H4 (cell line): ENCODE measurements around the gene CACNA1H. TPM values are rescaled to one million over a fixed set of nuclear protein-coding genes. Genes with fewer than 3 reads are reported as not detected.

Source experiments
- DNase-seq: peaks from one replicate; pipeline ENCODE4 v3.0.0-alpha.2; 2015; ENCODE audit warnings: low spot score
- total RNA-seq: library from RNA; depleted of rRNA; stranded (reverse); fragments of >200 nt; shearing (Covaris generic); gene quantifications from 2 replicates; pipeline ENCODE4 v1.2.3, GENCODE V29; 2014

CACNA1H gene
- total RNA-seq, 1 experiment from 2014 or later, result 2.0 TPM

- no peak for DNase-seq
These were observed 30.5 kb upstream of the CACNA1H start for GRCh38 chr16:1122398-1122765.

GRCh38 chr16:1123525-1124230, 29.2 kb upstream of the CACNA1H start:
- DNase-seq, result no peak

GRCh38 chr16:1124291-1124690, 28.6 kb upstream of the CACNA1H start:
- no peak for DNase-seq

- DNase-seq, result no peak
These were observed 28.1 kb upstream of the CACNA1H start for GRCh38 chr16:1124795-1125194.

GRCh38 chr16:1125471-1125870, 27.4 kb upstream of the CACNA1H start:
- peak; percentile 47 for DNase-seq

GRCh38 chr16:1126044-1126443, 26.9 kb upstream of the CACNA1H start:
- no peak for DNase-seq

- DNase-seq, result no peak
These were observed 26.3 kb upstream of the CACNA1H start for GRCh38 chr16:1126586-1126985.

GRCh38 chr16:1127101-1127500, 25.8 kb upstream of the CACNA1H start:
- DNase-seq, result no peak

GRCh38 chr16:1127971-1128715, 24.8 kb upstream of the CACNA1H start:
- no peak for DNase-seq

GRCh38 chr16:1129106-1129960, 23.6 kb upstream of the CACNA1H start:
- DNase-seq, result no peak

GRCh38 chr16:1130382-1130781, 22.5 kb upstream of the CACNA1H start:
- DNase-seq, result no peak

GRCh38 chr16:1131378-1131994, 21.4 kb upstream of the CACNA1H start:
- no peak for DNase-seq

- no peak for DNase-seq
These were observed 20.5 kb upstream of the CACNA1H start for GRCh38 chr16:1132431-1132830.

- DNase-seq, result no peak
These were observed 19.6 kb upstream of the CACNA1H start for GRCh38 chr16:1133271-1133670.

GRCh38 chr16:1133810-1134520, 18.9 kb upstream of the CACNA1H start:
- no peak for DNase-seq

- DNase-seq, result no peak
These were observed 18.0 kb upstream of the CACNA1H start for GRCh38 chr16:1134776-1135458.

GRCh38 chr16:1135459-1135825, 17.5 kb upstream of the CACNA1H start:
- no peak for DNase-seq

- DNase-seq, result peak; percentile 94
These were observed 15.3 kb upstream of the CACNA1H start for GRCh38 chr16:1137604-1138003.

- no peak for DNase-seq
These were observed 12.2 kb upstream of the CACNA1H start for GRCh38 chr16:1140582-1141162.

GRCh38 chr16:1141191-1141590, 11.7 kb upstream of the CACNA1H start:
- no peak for DNase-seq
